NCI-H1092 treated with DMSO at 0.1 percent for 48 hours (cell line): ENCODE results near the gene DCK.
"Not testable (repeated sequence)": the region's sequence is repeated elsewhere in the genome, so short reads cannot be mapped to it uniquely, and the experiment has no call there.

Experiments used
- DNase-seq: peaks from one replicate; lab custom pipeline; 2025; lab: John Stamatoyannopoulos, UW

The DCK gene

GRCh38 chr4:70993181-70994068 is at the start of gene DCK:
DCK (plus strand) TSS chr4:70993649; CDS start chr4:70993836, 187 bp downstream.
- DNase-seq: peak; percentile 88

GRCh38 chr4:70945046-70945445 is 48.4 kb upstream of the DCK start:
- no peak for DNase-seq

- no peak for DNase-seq
Observed at GRCh38 chr4:70945452-70946055, 47.9 kb upstream of the DCK start.

- no peak for DNase-seq
Observed at GRCh38 chr4:70946939-70947338, 46.5 kb upstream of the DCK start.

GRCh38 chr4:70948665-70949260 is 44.7 kb upstream of the DCK start:
- no peak for DNase-seq

DNA sequence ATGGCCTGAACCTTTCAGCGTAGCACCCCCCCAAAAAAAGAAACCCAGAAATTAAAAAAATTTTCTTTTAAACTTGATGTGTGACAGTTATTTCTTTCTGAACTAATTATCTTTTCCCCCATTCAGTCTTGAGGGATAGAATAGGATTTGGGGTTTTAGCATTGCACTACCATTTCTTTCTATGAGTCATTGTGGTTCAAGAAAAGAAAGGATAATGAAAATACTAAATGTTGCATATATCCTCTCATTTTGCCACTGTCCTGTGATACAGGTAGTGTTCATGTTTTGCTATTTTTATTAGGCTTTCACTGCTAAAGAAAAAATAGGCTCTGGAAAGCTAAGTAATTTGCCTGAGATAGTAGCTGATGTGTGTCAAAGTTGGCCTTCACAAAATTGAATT is 39.4 kb upstream of the DCK start:
- DNase-seq: no peak

GRCh38 chr4:70956549-70957210 is 36.8 kb upstream of the DCK start:
- DNase-seq: no peak

DNA sequence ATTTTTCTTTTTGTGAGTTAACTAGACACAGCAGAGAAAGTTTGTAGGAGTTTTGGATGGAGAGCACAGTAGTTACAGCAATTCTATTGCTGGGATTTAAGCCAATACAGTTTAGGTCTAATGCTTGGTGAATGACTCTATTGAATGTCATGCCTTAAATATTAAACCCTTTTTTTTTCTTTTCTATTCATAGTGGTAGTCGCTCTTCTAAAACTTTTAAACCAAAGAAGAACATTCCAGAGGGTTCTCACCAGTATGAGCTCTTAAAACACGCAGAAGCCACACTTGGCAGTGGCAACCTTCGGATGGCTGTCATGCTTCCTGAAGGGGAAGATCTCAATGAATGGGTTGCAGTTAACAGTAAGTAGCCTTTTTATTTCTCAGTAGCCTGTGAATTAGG is 34.8 kb upstream of the DCK start:
- DNase-seq: no peak

DNA sequence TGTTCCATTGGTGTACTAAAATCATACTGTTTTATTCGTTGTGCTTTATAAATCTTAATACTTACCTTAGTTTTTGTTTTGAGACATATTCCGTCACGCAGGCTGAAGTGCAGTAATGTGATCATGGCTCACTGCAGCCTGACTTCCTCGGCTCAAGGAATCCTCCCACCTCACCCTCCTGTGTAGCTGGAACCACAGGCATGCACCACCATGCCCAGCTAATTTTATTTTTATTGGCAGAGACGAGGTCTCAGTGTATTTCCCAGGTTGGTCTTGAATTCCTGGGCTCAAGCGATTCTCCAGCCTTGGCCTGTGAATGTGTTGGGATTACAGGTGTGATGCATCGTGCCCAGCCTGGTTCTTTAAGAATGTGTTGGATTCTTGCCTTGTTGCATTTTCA is 24.4 kb upstream of the DCK start:
- DNase-seq: no peak

DNA sequence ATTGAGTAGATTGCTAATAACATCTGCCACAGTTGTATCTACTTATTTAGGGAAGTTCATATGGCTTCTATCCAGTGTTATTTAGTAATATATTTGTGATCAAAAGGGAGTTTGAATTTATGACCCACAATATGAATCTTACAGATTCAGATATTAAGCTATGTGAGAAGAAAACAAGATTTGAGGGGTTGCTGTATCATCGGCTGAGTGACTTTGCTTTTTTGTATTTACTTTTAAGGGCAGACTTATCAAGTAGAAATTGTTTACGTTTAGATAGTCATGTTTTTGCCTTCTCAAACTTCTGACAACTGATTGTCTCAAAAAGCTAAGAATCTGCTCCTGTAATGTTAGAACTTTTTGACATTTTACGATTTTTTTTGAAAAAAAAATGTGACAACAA is 17.2 kb upstream of the DCK start:
- DNase-seq: no peak

DNA sequence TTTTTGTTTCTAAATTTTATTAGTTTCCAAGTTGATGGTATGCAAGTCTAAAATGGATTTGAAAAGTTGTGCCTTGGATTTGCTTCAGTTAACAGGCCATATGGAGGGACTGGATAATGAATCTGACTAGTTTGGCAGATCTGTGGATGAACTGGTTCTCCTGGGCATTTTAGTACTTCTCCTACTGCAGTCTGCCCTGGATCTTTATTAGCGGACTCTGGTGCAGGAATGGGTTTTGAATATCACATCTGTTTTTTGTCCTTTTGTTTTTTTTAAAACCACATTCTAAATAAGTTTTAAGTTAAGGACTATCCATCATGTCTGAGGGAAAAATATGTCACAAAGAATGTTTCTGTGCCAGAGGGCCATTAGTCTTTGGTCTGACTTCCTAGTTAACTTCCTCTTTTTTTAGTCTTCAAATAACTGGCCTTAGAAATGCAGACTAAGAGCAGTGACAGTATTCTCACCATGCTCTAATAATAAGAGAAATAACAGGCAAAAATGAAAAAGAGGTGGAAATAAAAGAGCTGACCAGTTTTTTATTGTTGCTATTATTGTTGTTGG is 13.9 kb upstream of the DCK start:
- DNase-seq: no peak

GRCh38 chr4:70980196-70980595 is 13.3 kb upstream of the DCK start:
- no peak for DNase-seq

GRCh38 chr4:70984106-70984505 is 9.3 kb upstream of the DCK start:
- no peak for DNase-seq

GRCh38 chr4:70984589-70984988 is 8.9 kb upstream of the DCK start:
- DNase-seq: no peak

DNA sequence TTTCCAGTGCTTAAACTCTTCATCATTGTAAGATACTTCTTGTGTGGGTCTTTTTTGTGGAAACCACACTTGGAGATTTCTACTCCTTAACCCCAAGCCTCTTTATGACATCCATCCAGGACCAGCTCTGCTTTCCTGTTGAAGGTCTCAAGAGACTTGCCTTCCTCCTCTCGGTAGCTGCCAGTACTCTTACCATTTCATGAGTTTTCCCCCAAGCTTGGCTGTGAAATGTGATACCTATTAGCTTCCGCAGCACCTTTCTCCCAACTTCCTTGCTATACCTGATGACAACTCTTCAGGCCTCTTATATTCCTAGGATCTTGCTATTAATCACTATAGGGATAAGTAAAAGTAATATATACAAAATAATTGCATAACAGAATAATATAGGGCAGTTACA is 1.9 kb upstream of the DCK start:
- no peak for DNase-seq

DNA sequence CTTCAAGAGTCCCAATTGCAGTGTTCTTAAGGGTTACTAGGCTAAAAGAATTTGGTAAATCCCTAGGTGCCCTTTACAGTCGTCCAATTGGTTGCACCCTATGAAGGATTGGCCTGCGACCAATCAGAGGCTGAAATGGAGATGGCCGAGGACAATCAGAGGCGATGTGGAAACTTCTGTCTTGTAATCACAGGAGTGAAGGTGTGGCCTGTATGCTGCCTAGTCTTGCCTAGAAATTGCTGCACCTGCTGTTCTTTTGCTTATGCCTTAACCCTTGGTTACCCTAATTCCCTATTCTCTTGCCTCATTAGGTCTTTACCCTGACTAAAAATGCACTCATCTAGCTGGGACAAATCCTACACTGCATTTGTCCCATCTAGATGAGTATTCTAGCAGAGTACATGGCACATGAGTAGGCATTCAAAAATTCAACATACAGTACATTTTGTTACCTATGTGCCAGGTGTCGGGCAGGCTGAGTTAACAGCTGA is 1.0 kb upstream of the DCK start:
- no peak for DNase-seq

DNA sequence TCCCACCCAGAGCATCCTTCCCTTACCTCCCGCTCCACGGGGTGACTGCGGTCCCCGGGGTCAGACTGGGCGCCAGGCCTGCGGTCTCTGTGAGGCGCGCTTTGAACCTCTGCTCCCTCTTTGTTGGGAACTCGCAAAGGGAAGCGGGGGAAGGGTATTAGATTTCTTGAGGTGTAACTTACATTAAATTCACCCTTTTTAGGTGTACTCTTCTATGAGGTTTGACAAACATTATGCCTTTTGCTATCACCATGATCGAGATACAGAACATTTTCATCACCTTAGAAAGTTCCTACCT is 569 bp downstream of the DCK start:
- no peak for DNase-seq

GRCh38 chr4:70994387-70995099 is 1.1 kb downstream of the DCK start:
- no peak for DNase-seq

DNA sequence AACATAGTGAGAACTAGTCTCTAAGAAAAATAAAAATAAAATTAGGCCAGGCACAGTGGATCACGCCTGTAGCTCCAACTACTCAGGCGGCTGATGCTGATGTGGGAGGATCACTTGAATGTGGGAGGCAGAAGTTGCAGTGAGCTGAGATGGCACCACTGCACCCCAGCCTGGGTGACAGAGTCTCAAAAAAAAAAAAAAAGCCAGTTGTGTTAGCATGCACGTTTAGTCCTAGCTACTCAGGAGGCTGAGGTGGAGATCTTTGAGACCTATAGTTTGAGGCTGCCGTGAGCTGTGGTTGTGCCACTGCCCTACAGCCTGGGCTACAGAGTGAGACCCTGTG is 2.5 kb downstream of the DCK start:
- no peak for DNase-seq

- DNase-seq: no peak
Observed at GRCh38 chr4:70997036-70997435, 3.6 kb downstream of the DCK start.

DNA sequence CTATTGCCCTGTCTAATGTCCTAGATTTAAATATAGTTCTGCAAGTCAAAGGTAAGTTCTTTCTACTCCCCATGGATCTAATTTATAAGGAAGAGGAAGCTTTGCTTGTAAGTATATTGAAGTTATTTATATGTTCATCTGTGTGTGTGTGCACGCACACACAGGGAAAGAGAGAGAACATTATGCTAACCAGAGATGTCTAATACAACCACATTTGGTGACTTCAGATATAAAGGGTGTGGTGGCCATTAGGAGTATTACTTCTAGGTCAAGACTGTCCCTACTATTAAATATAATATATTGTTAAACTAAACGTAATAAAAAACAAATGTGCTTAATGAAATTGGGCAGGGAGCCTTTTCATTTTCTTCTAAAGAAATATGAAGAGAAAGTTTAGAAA is 4.1 kb downstream of the DCK start:
- DNase-seq: no peak

GRCh38 chr4:70999639-71000038 is 6.2 kb downstream of the DCK start:
- DNase-seq: not testable (repeated sequence)
